Fibroblast of mammary gland (primary cell): ENCODE measurements around the gene MYO3B.
"Not testable (repeated sequence)": the region's sequence is repeated elsewhere in the genome, so short reads cannot be mapped to it uniquely, and the experiment has no call there.

ENCODE experiments used
- DNase-seq: peaks from one replicate; pipeline ENCODE4 v3.0.0-alpha.2; 2010; ENCODE audit warnings: low read depth
- H3K4me3 ChIP-seq: 2 replicates; pipeline ENCODE4 v1.5.1; 2011; ENCODE audit warnings: low read depth, mild to moderate bottlenecking, low read length, moderate library complexity; ENCODE audit not compliant: control insufficient read depth
- CTCF ChIP-seq: conservative IDR thresholded peaks from 2 replicates; pipeline ENCODE4 v1.5.1; 2011; ENCODE audit warnings: low read depth, low read length, inconsistent platforms; ENCODE audit not compliant: control insufficient read depth, insufficient read depth

The MYO3B gene

GRCh38 chr2:170544817-170545216 lies 366.9 kb downstream of the MYO3B start:
- H3K4me3 ChIP-seq: no peak overlapping the region
- no peak for DNase-seq
- no peak for TF ChIP-seq CTCF

GRCh38 chr2:170548304-170548703 lies 370.4 kb downstream of the MYO3B start:
- no peak overlapping the region for H3K4me3 ChIP-seq
- no peak for DNase-seq
- TF ChIP-seq CTCF: no peak

GRCh38 chr2:170550501-170550900 lies 372.6 kb downstream of the MYO3B start:
- no peak overlapping the region for H3K4me3 ChIP-seq
- no peak for DNase-seq
- TF ChIP-seq CTCF: no peak

- H3K4me3 ChIP-seq, DNase-seq: not testable (repeated sequence)
Measured at GRCh38 chr2:170551899-170552298, 374.0 kb downstream of the MYO3B start.

DNA sequence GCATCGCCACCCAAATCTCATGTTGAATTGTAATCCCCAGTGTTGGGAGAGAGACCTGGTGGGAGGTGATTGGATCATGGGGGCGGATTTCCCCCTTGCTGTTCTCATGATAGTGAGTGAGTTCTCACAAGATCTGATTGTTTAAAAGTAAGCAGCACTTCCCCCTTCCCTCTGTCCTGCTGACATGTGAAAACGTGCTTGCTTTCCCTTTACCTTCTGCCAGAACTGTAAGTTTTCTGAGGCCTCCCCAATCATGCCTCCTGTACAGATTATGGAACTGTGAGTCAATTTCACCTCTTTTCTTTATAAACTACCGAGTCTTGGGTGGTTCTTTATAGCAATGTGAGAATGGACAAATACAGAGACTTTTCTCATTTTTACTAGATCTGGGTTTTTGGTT lies 375.8 kb downstream of the MYO3B start:
- no peak for DNase-seq
- no peak for TF ChIP-seq CTCF

DNA sequence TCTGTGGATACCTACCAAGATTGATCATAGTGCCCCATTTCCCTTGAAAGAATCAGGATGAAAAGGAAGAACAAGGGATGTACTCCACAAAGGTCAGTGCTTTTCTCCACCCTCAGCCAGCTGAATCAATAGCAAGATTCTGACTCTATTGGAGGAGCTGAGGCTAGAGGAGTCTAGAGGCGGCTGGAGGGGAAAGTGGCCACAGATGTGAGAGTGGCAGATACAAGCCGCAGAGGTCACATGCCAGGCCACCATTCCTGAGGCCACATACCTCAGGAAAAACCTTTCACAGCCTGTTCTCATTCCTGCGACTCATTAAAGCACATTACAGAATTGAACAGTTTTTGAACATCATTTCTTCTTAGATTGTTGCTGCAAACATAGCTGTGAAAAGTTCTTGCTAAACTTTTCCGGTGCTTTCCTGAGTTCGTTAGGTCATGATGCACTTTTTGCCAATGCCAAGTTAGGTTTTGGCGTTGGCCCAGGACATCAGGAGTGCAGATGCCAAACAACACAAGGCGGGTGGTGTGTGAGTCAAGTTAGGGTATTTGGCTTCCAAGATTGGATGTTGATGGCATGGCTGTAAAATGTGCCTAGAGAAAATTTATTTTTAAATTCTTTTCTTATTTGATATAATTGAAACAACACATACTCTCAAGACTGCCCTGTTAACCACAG lies 376.5 kb downstream of the MYO3B start:
- H3K4me3 ChIP-seq: no peak overlapping the region
- DNase-seq: peak; percentile 87
- no peak for TF ChIP-seq CTCF

More for the DNA sequence above, 375.8 kb downstream of the MYO3B start:
- H3K4me3 ChIP-seq: no peak overlapping the region

GRCh38 chr2:170562928-170563327 lies 385.0 kb downstream of the MYO3B start:
- no peak for DNase-seq
- no peak for TF ChIP-seq CTCF
- no peak overlapping the region for H3K4me3 ChIP-seq
